Measurements from ENCODE around the gene AGR3.

AGR3 gene

GRCh38 chr7:16850614-16851466 lies 30.9 kb downstream of the AGR3 start:
- no peak for TF ChIP-seq CTCF (IDR thresholded peaks at IDR 0.05; ENCODE audit: insufficient read depth, low read depth, low read length, missing control alignments)
- no peak overlapping the region for H3K4me3 ChIP-seq (ENCODE audit: low read length)
- no peak for DNase-seq (ENCODE audit: low read depth)

- no peak for TF ChIP-seq CTCF (IDR thresholded peaks at IDR 0.05; ENCODE audit: insufficient read depth, low read depth, low read length, missing control alignments)
- no peak for DNase-seq (ENCODE audit: low read depth)
- H3K4me3 ChIP-seq (ENCODE audit: low read length): no peak overlapping the region
Observed at GRCh38 chr7:16849296-16850148, 32.3 kb downstream of the AGR3 start.

GRCh38 chr7:16847381-16847860 lies 34.4 kb downstream of the AGR3 start:
- TF ChIP-seq CTCF (IDR thresholded peaks at IDR 0.05; ENCODE audit: insufficient read depth, low read depth, low read length, missing control alignments): no peak
- DNase-seq (ENCODE audit: low read depth): peak; percentile 45

GRCh38 chr7:16846601-16847165 lies 35.1 kb downstream of the AGR3 start:
- H3K4me3 ChIP-seq (ENCODE audit: low read length): no peak overlapping the region

More at GRCh38 chr7:16847381-16847860, 34.4 kb downstream of the AGR3 start:
- no peak overlapping the region for H3K4me3 ChIP-seq (ENCODE audit: low read length)

GRCh38 chr7:16845746-16846145 lies 36.0 kb downstream of the AGR3 start:
- DNase-seq (ENCODE audit: low read depth): no peak
- TF ChIP-seq CTCF (IDR thresholded peaks at IDR 0.05; ENCODE audit: insufficient read depth, low read depth, low read length, missing control alignments): no peak
- H3K4me3 ChIP-seq (ENCODE audit: low read length): no peak overlapping the region

More at GRCh38 chr7:16846601-16847165, 35.1 kb downstream of the AGR3 start:
- TF ChIP-seq CTCF (IDR thresholded peaks at IDR 0.05; ENCODE audit: insufficient read depth, low read depth, low read length, missing control alignments): no peak
- peak; percentile 44 for DNase-seq (ENCODE audit: low read depth)

- H3K4me3 ChIP-seq (ENCODE audit: low read length): no peak overlapping the region
- DNase-seq (ENCODE audit: low read depth): peak; percentile 30
- TF ChIP-seq CTCF (IDR thresholded peaks at IDR 0.05; ENCODE audit: insufficient read depth, low read depth, low read length, missing control alignments): no peak
Observed at GRCh38 chr7:16841681-16842080, 40.1 kb downstream of the AGR3 start.
